ENCODE data around the gene DHX35.

The DHX35 gene, protein sequence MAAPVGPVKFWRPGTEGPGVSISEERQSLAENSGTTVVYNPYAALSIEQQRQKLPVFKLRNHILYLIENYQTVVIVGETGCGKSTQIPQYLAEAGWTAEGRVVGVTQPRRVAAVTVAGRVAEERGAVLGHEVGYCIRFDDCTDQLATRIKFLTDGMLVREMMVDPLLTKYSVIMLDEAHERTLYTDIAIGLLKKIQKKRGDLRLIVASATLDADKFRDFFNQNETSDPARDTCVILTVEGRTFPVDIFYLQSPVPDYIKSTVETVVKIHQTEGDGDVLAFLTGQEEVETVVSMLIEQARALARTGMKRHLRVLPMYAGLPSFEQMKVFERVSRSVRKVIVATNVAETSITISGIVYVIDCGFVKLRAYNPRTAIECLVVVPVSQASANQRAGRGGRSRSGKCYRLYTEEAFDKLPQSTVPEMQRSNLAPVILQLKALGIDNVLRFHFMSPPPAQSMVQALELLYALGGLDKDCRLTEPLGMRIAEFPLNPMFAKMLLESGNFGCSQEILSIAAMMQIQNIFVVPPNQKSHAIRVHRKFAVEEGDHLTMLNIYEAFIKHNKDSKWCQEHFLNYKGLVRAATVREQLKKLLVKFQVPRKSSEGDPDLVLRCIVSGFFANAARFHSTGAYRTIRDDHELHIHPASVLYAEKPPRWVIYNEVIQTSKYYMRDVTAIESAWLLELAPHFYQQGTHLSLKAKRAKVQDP

DNA sequence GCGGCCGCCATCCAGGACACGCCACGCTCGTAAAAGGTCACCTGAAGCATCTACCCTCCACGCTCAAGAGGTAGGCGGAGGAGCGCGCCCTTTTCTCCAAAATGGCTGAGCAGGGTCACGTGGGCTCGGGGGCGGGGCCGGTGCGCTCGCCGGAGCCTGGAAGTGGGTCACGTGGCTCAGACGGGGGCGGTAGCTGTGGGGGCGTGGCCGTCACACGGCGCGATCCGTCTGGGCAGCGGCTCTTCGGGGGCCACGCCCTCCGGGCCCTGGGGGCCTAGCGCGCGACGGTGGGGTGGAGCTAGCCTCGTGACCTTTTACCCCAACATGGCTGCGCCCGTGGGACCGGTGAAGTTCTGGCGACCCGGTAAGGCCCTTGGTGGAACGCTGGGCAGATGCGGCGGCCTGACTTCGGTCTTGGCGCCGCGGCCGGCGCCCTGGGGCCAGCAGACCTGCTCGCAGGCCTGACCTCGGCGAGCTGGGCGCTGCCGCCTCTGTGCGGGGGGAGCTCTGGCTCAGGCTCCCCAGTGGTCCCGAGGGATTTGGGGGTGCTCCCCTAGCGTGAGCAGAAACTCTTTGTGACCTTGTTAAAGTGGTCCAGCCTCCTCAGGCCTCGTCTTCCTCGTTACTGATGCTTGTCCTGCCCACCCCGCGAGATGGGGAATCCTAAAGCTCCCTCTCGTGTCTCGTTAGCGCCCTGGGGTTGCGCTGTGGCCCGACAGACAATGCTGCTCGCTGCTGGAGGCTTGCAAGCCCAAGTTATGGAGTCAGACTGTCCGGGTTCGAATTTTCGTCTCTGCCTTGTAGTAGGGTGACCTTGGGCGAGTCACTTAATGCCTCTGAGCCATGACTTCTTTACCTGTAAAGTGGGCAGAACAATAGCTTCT is at the start of gene DHX35:
Gene DHX35 (plus strand): TSS at position 301 of the 884 bp plus-strand sequence. CDS start 24 bp downstream, at position 325.
- Histone ChIP-seq H3K27ac (peak within 1 kb of the TSS; percentile 85 to 96), H3K4me3 (peak within 1 kb of the TSS; percentile 98)
- DNase-seq (ENCODE audit: low spot score) = peak; percentile 97
- TF ChIP-seq CTCF (IDR thresholded peaks at IDR 0.05) = no peak

DNA sequence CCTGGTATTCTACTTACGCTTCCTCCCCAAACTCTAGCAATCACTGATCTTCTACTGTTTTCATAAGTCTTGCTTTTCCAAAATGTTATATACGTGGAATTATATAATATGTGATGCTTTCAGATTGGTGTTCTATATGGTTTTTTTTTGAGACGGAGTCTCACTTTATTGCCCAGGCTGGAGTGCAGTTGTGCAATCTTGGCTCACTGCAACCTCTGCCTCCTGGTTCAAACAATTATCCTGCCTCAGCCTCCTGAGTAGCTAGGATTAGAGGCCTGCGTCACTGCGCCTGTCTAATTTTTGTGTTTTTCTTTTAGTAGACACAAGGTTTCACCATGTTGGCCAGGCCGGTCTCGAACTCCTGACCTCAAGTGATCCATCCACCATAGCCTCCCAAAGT is 46.8 kb upstream of the DHX35 start:
- no peak for DNase-seq (ENCODE audit: low spot score)
- TF ChIP-seq CTCF (IDR thresholded peaks at IDR 0.05) = no peak
- Histone ChIP-seq H3K27ac (no peak overlapping the region), H3K4me3 (no peak overlapping the region)

GRCh38 chr20:38917657-38918056 is 44.5 kb upstream of the DHX35 start:
- no peak overlapping the region for H3K27ac ChIP-seq
- TF ChIP-seq CTCF (IDR thresholded peaks at IDR 0.05) = no peak

DNA sequence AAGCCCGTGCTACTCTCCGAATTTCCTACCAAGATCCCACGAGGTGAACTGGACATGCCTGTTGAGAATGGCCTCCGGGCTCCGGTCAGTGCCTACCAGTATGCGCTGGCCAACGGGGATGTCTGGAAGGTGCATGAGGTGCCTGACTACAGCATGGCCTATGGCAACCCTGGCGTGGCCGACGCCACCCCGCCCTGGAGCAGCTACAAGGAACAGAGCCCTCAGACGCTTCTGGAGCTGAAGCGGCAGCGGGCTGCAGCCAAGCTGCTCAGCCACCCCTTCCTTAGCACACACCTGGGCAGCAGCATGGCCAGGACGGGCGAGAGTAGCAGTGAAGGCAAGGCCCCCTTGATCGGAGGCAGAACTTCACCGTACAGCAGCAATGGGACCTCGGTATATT is 44.0 kb upstream of the DHX35 start:
- no peak for TF ChIP-seq CTCF (IDR thresholded peaks at IDR 0.05)
- H3K4me3 ChIP-seq = no peak overlapping the region
- no peak overlapping the region for H3K27ac ChIP-seq
- no peak for DNase-seq (ENCODE audit: low spot score)

More at GRCh38 chr20:38917657-38918056, 44.5 kb upstream of the DHX35 start:
- no peak for DNase-seq (ENCODE audit: low spot score)
- H3K4me3 ChIP-seq = no peak overlapping the region

DNA sequence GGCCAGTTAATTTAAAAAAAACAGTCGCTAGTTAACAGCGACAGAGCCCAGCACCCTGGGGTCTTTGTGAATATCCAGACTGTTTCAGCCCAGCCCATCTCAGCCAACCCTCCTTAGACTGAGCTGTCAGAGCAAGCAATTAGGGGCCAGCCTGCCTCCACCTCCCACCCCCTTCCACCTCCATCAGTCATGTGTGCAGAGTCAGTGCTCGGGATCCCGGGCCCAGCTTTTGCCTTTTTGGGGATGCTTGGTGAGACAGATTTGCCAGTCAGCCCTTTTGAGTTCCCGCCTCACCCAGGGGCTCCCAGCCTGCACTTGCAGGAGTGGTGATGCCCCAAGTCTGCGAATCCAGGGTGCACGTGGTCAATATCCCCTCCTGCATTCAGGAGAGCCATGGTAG is 42.5 kb upstream of the DHX35 start:
- no peak overlapping the region for H3K4me3 ChIP-seq
- no peak overlapping the region for H3K27ac ChIP-seq
- TF ChIP-seq CTCF (IDR thresholded peaks at IDR 0.05) = no peak
- DNase-seq (ENCODE audit: low spot score) = no peak

DNA sequence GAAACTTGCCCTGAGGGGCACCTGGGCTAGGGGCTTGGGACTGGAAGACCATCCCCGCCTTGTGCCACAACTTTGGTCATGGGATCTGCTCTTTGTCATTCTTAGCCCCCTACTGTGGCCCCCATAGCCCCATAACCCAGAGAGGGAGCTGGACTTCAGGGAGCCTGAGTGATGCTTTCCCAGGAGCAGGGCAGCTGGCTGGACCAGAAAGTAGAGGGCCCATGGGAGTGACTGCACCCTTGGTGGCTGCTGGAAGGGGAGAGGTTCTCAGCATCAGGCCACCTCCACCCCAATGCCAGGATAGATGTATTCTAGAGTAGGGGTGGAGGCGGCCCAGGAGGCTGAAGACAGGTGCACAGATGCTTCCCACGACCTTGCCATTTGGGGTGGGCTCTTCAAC is 41.7 kb upstream of the DHX35 start:
- DNase-seq (ENCODE audit: low spot score) = no peak
- no peak for TF ChIP-seq CTCF (IDR thresholded peaks at IDR 0.05)
- Histone ChIP-seq H3K27ac (no peak overlapping the region), H3K4me3 (no peak overlapping the region)
